Cortex of kidney (tissue), 1 donor: ENCODE measurements around the gene FMO2.

Source experiments
- DNase-seq: peaks from one replicate; lab custom pipeline; 2025; lab: John Stamatoyannopoulos, UW

The FMO2 gene

GRCh38 chr1:171174560-171175294 lies 10.4 kb upstream of the FMO2 start:
- no peak for DNase-seq

GRCh38 chr1:171177261-171177660 lies 7.8 kb upstream of the FMO2 start:
- DNase-seq: no peak

- no peak for DNase-seq
Measured at GRCh38 chr1:171179318-171180227, 5.5 kb upstream of the FMO2 start.

GRCh38 chr1:171180670-171181069 lies 4.4 kb upstream of the FMO2 start:
- DNase-seq: no peak

- no peak for DNase-seq
Measured at GRCh38 chr1:171188388-171189266, 3.5 kb downstream of the FMO2 start.

GRCh38 chr1:171191992-171192391 lies 6.9 kb downstream of the FMO2 start:
- no peak for DNase-seq

- no peak for DNase-seq
Measured at GRCh38 chr1:171195767-171196166, 10.7 kb downstream of the FMO2 start.

GRCh38 chr1:171196351-171196750 lies 11.3 kb downstream of the FMO2 start:
- no peak for DNase-seq

- no peak for DNase-seq
Measured at GRCh38 chr1:171198081-171198480, 13.0 kb downstream of the FMO2 start.

- no peak for DNase-seq
Measured at GRCh38 chr1:171204296-171204695, 19.2 kb downstream of the FMO2 start.

- DNase-seq: no peak
Measured at GRCh38 chr1:171206204-171206977, 21.3 kb downstream of the FMO2 start.

- no peak for DNase-seq
Measured at GRCh38 chr1:171206978-171207355, 21.9 kb downstream of the FMO2 start.

GRCh38 chr1:171207377-171207776 lies 22.3 kb downstream of the FMO2 start:
- no peak for DNase-seq

- DNase-seq: no peak
Measured at GRCh38 chr1:171210355-171210754, 25.3 kb downstream of the FMO2 start.

- DNase-seq: no peak
Measured at GRCh38 chr1:171212607-171213351, 27.7 kb downstream of the FMO2 start.

GRCh38 chr1:171213559-171214454 lies 28.7 kb downstream of the FMO2 start:
- no peak for DNase-seq

GRCh38 chr1:171217658-171218443 lies 32.8 kb downstream of the FMO2 start:
- no peak for DNase-seq

- DNase-seq: no peak
Measured at GRCh38 chr1:171218661-171219060, 33.6 kb downstream of the FMO2 start.
